A549 (cell line): Measurements from ENCODE around the gene BTBD3.

Experiments used
- BHLHE40 ChIP-seq: IDR thresholded peaks from 2 replicates; pipeline ENCODE4 v1.6.1; 2012; ENCODE audit warnings: low read depth, low read length, inconsistent platforms
- CEBPB ChIP-seq, 2 experiments: fragments of >200 bp in 1 of 2; sonication (Bioruptor Twin) in 1 of 2; formaldehyde crosslinking in 1 of 2; IDR thresholded peaks; 2 replicates each; pipeline ENCODE4 v1.6.1; 2012 to 2016
- CHD2 ChIP-seq: fragments of 150-350 bp; IDR thresholded peaks from 2 replicates; pipeline ENCODE4 v1.6.1; 2014; ENCODE audit warnings: low read length; ENCODE audit not compliant: partially characterized antibody
- CTCF ChIP-seq: fragments of >200 bp; sonication (Bioruptor Twin); formaldehyde crosslinking; IDR thresholded peaks from 3 replicates; pipeline ENCODE4 v1.5.1; 2016
- EHMT2 ChIP-seq: fragments of 200-600 bp; sonication (generic); IDR thresholded peaks from 2 replicates; pipeline ENCODE4 v1.6.1; 2016; ENCODE audit warnings: antibody characterized with exemption, low read depth, mild to moderate bottlenecking, moderate library complexity
- EP300 ChIP-seq, 2 experiments: fragments of >200 bp; sonication (Bioruptor Twin); formaldehyde crosslinking; IDR thresholded peaks; 2 replicates in 1 of 2; 3 replicates in 1 of 2; pipeline ENCODE4 v1.6.1; 2016 to 2017
- POLR2A ChIP-seq: IDR thresholded peaks from 2 replicates; pipeline ENCODE4 v1.6.1; 2012; ENCODE audit warnings: mild to moderate bottlenecking, low read length
- RAD21 ChIP-seq, 2 experiments: fragments of >200 bp in 1 of 2; sonication (Bioruptor Twin) in 1 of 2; formaldehyde crosslinking in 1 of 2; IDR thresholded peaks in 1 of 2; conservative IDR thresholded peaks in 1 of 2; 2 replicates in 1 of 2; 3 replicates in 1 of 2; pipeline ENCODE4 v1.6.1; 2012 to 2018; ENCODE audit warnings: inconsistent platforms in 1 of 2
- USF2 ChIP-seq: fragments of 450-650 bp; IDR thresholded peaks from 2 replicates; pipeline ENCODE4 v1.6.1; 2014; ENCODE audit warnings: antibody characterized with exemption
- ZSCAN20 ChIP-seq: fragments of 250-450 bp; sonication (Bioruptor Pico); IDR thresholded peaks from 2 replicates; pipeline ENCODE4 v1.8.0; 2022; ENCODE audit warnings: mild to moderate bottlenecking, moderate library complexity

GRCh38 chr20:11918981-11919380 is 1.3 kb downstream of the BTBD3 start:
- no peak for TF ChIP-seq POLR2A
- TF ChIP-seq EHMT2, result no peak
- TF ChIP-seq USF2, result no peak
- no peak for TF ChIP-seq EP300 (IDR thresholded peaks at IDR 0.05)
- no peak for TF ChIP-seq CTCF
- no peak for TF ChIP-seq BHLHE40
- no peak for TF ChIP-seq RAD21 (conservative IDR thresholded peaks at IDR 0.05 in 1 of 2, IDR thresholded peaks at IDR 0.05 in 1 of 2)
- no peak for TF ChIP-seq CHD2
- TF ChIP-seq CEBPB (IDR thresholded peaks at IDR 0.05), result no peak
- no peak for TF ChIP-seq ZSCAN20 (CRISPR knock-in tag)
